ENCODE results near the gene NLGN1. TPM values are rescaled to one million over a fixed set of nuclear protein-coding genes. Genes with fewer than 3 reads are reported as not detected.

Gene NLGN1
- total RNA-seq, 1 donor from 2014 or later, result 9.5 TPM

DNA sequence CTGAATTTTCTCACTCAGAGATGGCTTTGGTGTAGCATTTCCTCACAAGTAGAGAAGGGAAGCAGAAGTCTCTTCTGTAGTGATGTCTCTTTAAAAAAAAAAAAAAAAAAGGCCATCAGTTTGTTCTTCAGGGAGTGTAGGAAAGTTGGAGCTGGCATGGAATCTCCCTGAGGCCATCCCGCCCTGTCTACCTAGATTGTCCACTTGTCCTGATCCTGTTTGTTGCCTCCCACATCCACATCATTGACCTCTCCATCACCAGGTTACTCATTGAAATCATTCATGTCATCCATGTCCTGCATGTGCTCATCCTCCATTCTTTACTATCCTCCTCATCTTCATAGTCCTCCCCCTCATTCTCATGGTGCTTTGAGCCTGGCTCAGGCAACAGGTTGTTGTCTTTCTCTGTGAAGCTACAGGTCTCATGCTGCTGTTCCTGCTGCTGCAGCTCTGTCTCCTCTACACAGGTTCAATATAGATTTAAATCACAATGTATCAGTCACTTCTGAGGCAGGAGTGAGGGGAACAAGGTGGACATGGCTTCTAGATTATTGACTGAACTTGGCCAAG is 905.3 kb downstream of the NLGN1 start:
- no peak for DNase-seq

GRCh38 chr3:174303907-174304560 is 906.5 kb downstream of the NLGN1 start:
- no peak for DNase-seq

DNA sequence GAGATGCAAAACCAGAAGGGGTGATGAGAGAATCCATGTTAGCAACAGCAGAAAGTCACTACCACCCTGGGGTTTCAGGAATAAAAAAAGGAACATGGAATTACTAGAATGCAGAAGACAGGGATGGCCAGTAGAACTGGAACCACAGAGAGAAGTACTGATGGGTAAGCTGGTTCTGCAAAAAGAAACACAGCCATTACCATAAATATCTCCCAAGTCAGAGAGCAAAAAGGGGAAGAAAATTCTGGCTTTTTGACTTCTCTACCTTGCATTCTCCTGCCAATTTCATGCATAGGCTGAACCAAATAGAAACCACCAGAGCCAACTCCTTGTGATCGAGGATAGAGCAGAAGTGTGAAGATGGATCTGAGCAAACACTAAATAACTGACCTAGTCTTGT is 911.2 kb downstream of the NLGN1 start:
- DNase-seq, result no peak

GRCh38 chr3:174310475-174310983 is 913.0 kb downstream of the NLGN1 start:
- DNase-seq, result no peak

DNA sequence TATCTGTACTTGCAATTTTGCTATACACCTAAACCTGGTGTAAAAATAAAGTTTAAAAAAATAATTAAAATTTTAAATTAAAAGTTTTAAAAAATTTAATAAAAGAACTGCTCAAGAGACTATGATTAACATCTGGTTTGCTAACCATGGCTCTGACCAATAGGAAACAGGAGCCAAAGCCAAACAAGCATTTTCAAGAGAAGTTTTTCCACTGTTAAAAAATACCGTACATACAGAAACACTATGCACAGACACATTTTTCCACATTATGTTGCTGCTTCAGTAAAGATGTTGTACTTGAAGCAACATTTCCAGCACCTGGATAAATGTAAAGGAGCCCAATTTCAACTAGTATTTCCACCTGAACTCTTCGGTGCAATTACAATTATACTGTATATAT is 917.7 kb downstream of the NLGN1 start:
- no peak for DNase-seq

GRCh38 chr3:174317005-174317404 is 919.5 kb downstream of the NLGN1 start:
- DNase-seq, result no peak

- DNase-seq, result no peak
Measured at GRCh38 chr3:174318181-174318580, 920.6 kb downstream of the NLGN1 start.

DNA sequence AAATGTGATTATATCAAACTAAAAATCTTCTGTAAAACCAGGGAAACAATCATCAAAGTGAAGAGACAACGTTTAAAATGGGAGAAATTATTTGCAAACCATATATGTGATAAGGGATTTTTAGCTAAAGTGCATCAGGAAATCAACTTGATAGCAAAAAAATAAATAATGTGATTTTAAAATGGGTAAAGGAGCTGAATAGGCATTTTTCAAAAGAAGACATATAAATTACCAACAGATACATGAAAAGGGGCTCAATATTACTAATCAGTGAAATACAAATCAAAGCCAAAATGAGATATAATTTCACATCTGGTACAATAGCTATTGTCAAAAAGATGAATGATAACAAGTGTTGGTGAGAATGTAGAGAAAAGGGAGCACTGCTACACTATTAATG is 924.0 kb downstream of the NLGN1 start:
- no peak for DNase-seq

GRCh38 chr3:174322789-174323188 is 925.2 kb downstream of the NLGN1 start:
- no peak for DNase-seq

DNA sequence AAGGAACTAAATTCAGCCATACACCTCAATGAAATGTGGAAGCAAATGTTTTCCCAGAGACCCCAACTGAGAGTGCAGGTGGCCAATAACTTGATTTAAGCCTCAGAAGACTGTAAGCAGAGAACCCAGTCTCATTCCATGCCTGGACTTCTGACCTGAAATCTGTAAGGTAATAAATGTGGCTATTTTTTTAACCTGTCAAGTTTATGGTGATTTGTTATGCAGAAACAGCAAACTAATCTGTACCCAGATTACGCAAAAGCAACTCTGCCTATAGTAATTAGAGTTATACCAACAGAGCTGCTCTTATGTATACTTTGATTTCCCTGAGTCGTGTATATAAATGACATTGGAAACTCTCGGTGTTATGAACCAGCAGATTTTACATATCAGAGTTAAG is 927.6 kb downstream of the NLGN1 start:
- no peak for DNase-seq

DNA sequence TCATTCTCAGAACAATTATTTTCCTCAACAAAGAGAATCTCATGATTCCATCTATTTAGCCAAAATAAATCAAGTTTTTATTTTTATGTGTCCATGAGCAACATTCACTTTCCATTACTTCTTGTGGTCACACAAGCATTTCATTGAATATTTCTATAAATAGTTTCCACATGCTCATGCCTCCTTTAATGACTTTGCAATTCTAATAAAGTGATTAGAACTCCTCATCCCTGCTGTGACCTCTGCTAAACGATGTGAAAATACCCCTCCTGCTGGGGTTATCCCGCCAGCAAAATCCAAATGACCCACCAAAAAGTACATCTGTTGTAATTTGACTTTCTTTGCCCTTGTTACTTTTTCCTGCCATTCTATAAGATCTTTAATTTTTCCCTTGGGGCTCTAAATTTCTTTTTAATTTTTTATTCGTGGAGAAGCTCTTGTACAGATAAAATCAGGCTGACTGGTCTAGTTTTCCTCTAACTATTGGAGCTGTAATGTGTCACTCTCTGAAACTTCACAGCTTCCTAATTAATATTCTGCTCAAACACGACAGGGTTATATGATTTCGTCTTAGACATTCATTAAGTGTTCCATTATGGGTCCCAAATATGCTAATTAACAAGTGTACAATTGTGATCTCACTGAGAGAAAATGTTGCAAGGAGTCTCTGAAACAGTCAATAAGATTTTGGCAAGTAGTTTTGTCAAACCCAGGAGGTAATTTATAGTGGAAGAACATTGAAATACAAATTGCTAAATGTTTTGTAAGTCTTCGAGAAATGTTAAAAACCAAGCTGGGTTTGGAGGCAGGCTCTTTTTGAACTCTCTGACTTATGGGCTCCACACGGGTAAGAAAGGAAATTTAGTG is 928.5 kb downstream of the NLGN1 start:
- peak; percentile 74 for DNase-seq

GRCh38 chr3:174329321-174329720 is 931.8 kb downstream of the NLGN1 start:
- DNase-seq, result no peak

DNA sequence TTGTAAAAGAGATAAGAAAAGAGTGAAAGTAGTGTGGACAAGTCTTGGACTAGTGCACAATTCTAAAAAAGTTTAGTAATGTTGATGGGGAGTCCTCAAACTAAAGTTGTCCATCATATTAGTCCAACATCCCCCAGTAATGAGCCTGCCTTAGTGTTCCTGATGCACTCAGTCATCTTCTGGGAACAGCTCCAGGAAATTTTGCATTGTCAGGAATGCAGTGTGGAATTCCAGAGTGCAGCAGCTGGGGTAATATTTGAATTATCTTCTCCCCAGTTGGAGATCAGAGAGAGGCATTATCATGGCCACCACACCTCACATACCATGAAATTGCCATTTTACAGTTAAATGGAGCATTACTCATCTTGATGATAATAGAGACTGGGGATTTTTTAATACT is 932.8 kb downstream of the NLGN1 start:
- DNase-seq, result peak; percentile 9

GRCh38 chr3:174331095-174331800 is 933.7 kb downstream of the NLGN1 start:
- no peak for DNase-seq

GRCh38 chr3:174332391-174332790 is 934.8 kb downstream of the NLGN1 start:
- no peak for DNase-seq

- DNase-seq, result no peak
Measured at GRCh38 chr3:174333640-174334039, 936.1 kb downstream of the NLGN1 start.

- no peak for DNase-seq
Measured at GRCh38 chr3:174334111-174334510, 936.6 kb downstream of the NLGN1 start.

DNA sequence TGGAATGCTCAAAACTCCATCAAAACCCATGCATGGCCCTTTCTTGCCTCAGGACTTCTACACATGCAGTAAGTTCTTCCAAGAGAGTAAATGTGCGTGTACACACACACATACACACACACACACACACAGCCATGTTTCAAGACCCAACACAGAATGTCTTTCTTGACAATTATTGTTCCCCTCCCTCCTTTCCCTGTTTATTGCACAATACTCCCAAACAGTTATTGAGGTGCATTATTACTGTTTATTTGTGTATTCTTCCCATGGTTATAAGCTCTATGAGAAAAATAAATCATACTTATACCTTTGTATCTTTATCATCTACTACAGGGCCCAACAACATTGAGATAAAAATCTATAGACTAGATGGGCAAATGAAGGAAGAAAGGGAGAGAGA is 937.8 kb downstream of the NLGN1 start:
- DNase-seq, result no peak

DNA sequence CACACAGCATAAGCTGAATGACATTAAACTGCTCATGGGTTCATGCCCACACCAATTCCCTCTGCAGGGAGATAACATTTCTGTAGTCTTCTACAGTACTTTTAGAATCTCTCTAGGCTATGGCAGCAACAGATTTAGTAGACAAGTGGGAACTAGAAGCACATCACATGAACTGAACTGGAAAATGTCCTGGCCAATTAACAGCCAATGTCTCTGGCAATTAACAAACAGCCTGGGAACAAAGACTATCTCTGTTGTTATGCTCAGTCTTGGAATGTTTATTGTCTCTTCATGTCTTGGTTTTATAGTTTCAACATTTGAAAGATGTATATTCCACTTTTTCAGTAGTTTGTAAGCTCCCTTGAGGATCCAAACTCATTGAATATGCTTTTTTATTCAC is 938.4 kb downstream of the NLGN1 start:
- no peak for DNase-seq

All from skin of body (tissue), 2 donors.